Measurements from ENCODE around the gene PTTG1IP. TPM values are rescaled to one million over a fixed set of nuclear protein-coding genes. Genes with fewer than 3 reads are reported as not detected.

PTTG1IP gene
- total and polyA plus RNA-seq, 2 of the 13 experiments (the other 11 are each of a cell fraction or from before 2014, with no cell fraction given): 161 to 700 TPM

DNA sequence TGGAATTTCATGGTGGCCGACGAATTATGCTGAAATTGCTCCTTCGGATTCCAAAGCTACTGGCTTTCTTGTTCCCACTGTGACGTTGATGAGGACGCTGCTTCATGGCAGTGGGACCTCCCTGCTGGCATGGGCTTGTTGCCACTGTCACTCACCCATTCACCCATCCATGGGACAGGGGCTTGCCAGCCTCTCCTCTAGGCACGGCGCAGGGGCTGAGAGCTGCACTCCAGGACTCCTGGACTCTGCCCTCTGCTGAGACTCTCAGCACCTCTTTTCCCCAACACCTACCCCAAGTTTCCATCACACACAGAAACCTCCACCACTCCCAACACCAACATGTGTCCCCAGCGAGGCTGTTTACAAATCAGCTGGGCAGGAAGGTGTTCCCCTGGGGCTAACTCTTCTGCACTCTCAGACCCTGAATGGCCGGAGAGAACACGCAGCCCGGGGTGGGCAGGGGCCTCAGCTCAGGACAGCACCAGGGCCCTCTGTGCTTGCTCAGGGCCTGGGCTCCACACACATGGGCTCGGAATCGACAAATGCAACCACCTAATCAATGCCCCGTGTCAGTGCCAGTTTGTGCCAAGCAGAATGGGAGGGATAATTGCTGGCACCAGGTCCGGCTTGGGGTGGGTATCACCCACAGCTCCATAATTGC is 44.1 kb upstream of the PTTG1IP start (continued):
- TF ChIP-seq E2F2 (CRISPR knock-in tag; IDR thresholded peaks at IDR 0.05; ENCODE audit: borderline replicate concordance): no peak

- Histone ChIP-seq H4K20me1 (ENCODE audit: insufficient read depth, low read length) (no peaks in the 10 kb centered on the region), H3K9ac (ENCODE audit: insufficient read depth, low read depth, low read length) (no peak overlapping the region), H3K4me3 (replicated peaks in 1 of 3; ENCODE audit: insufficient read depth in 1 of 3, low read depth in 2 of 3, low read length in 3 of 3) (no peak overlapping the region), H3K27ac (ENCODE audit: extremely low read length, insufficient read depth, low read length) (no peak overlapping the region), H3K79me2 (ENCODE audit: insufficient read depth, low read length) (no peaks in the 10 kb centered on the region), H3K36me3 (replicated peaks in 1 of 2; ENCODE audit: control insufficient read depth in 1 of 2, insufficient read depth in 2 of 2, low read length in 2 of 2) (no peaks in the 10 kb centered on the region), H3K9me3 (ENCODE audit: low read length) (no peaks in the 10 kb centered on the region), H3K27me3 (ENCODE audit: control insufficient read depth in 1 of 2, insufficient read depth in 2 of 2, low read length in 2 of 2) (peaks cover 3 to 5% of the 10 kb centered on the region in 2 experiments; a peak in 3 of 5 replicates), H2AFZ (ENCODE audit: low read length) (no peak overlapping the region), H3K4me1 (ENCODE audit: insufficient read depth, low read length) (peaks cover 83% of the 10 kb centered on the region), H3K4me2 (ENCODE audit: low read depth, low read length) (no peak overlapping the region)
- TF ChIP-seq ZBTB8A (CRISPR knock-in tag; IDR thresholded peaks at IDR 0.05; ENCODE audit: borderline replicate concordance, low read depth) (no peak), ZNF44 (CRISPR knock-in tag; IDR thresholded peaks at IDR 0.05) (no peak), KDM1A (CRISPR knock-in tag; IDR thresholded peaks at IDR 0.05) (no peak), STAG1 (CRISPR knock-in tag; IDR thresholded peaks at IDR 0.05) (no peak), NRL (CRISPR knock-in tag; IDR thresholded peaks at IDR 0.05; ENCODE audit: borderline replicate concordance) (no peak), PHB2 (IDR thresholded peaks at IDR 0.05; ENCODE audit: partially characterized antibody) (no peak), CCDC6 (CRISPR knock-in tag; IDR thresholded peaks at IDR 0.05) (no peak), ZNF703 (CRISPR knock-in tag; IDR thresholded peaks at IDR 0.05; ENCODE audit: borderline replicate concordance) (no peak), ZNF580 (CRISPR knock-in tag; IDR thresholded peaks at IDR 0.05; ENCODE audit: borderline replicate concordance, low read depth) (no peak), HOXA5 (CRISPR knock-in tag; IDR thresholded peaks at IDR 0.05) (no peak), ZNF646 (CRISPR knock-in tag; IDR thresholded peaks at IDR 0.05) (no peak), NFIC (IDR thresholded peaks at IDR 0.05; ENCODE audit: low read length) (no peak), RORA (CRISPR knock-in tag; IDR thresholded peaks at IDR 0.05) (no peak), CBX1 (IDR thresholded peaks at IDR 0.05; ENCODE audit: low read depth) (no peak)
- ATAC-seq (no peak), FAIRE-seq (no peak), DNase-seq (ENCODE audit: low spot score) (no peak)
- CTCF ChIA-PET (ENCODE audit: low intra/inter-chr PET ratio, low total read pairs): no interaction called here
- no TSS peak for BruUV-seq (replicated peaks)
- in situ Hi-C loops (cut with HindIII; ENCODE audit: extremely low pct_ligation_motif_present, low pct_unique_long_range_greater_than_20kb) (no loop called here), intact Hi-C loops (cut with micrococcal nuclease; ENCODE audit: unreplicated experiment) (loop anchor here (10.0 kb wide), 1 partner anchor 72 kb away; no protein-coding TSS in a partner anchor)
- WGBS (ENCODE audit: low lambda C conversion rate): 65% methylated on average over 7 of the region's 7 CpGs
- POLR2A ChIA-PET: interaction anchor here (1.3 kb wide), 1 partner anchor 39 kb away, joined by 4 read pairs; no protein-coding TSS in a partner anchor
Observed at GRCh38 chr21:44916965-44917364, 43.5 kb upstream of the PTTG1IP start.

All from HepG2 (cell line).